HEK293 (cell line): ENCODE data around the gene OVCH1.
A peak's percentile ranks its signal among the peaks of the same experiment; 100 is the strongest.

Experiments used
- CTCF ChIA-PET: fragments of 350-600 bp; formaldehyde crosslinking; extraction: SDS; loops from one replicate; lab custom pipeline; 2021; ENCODE audit warnings: antibody characterized with exemption; lab: Yijun Ruan, JAX
- POLR2A ChIA-PET: fragments of 300-600 bp; formaldehyde crosslinking; extraction: SDS; loops from one replicate; lab custom pipeline; 2020; ENCODE audit warnings: antibody characterized with exemption, inconsistent platforms; lab: Yijun Ruan, JAX
- H3K27ac ChIP-seq: fragments of 200-500 bp; sonication (Bioruptor generic); 2 replicates; pipeline ENCODE4 v1.5.1; 2014; ENCODE audit warnings: low read depth, low read length, control low read depth, inconsistent platforms; ENCODE audit errors: extremely low read depth
- H3K36me3 ChIP-seq, 2 experiments: fragments of 200-500 bp in 1 of 2; sonication (Bioruptor generic) in 1 of 2; 1 replicate in 1 of 2; 2 replicates in 1 of 2; pipeline ENCODE4 v1.5.1; 2014 to 2017; ENCODE audit warnings: inconsistent platforms in 2 of 2, low read length in 2 of 2; ENCODE audit not compliant: control insufficient read depth in 2 of 2, insufficient read depth in 1 of 2
- H3K4me1 ChIP-seq: fragments of 200-500 bp; sonication (Bioruptor generic); 2 replicates; pipeline ENCODE4 v1.5.1; 2014; ENCODE audit warnings: mild to moderate bottlenecking, low read length, inconsistent platforms; ENCODE audit not compliant: control insufficient read depth, insufficient read depth
- H3K4me3 ChIP-seq: 2 replicates; pipeline ENCODE4 v1.5.1; 2011; ENCODE audit warnings: low read depth, mild to moderate bottlenecking, control low read depth, low read length, moderate library complexity
- H3K9me3 ChIP-seq: fragments of 200-500 bp; sonication (Bioruptor generic); 2 replicates; pipeline ENCODE4 v1.5.1; 2014; ENCODE audit warnings: low read depth, low read length, inconsistent platforms; ENCODE audit not compliant: control insufficient read depth, insufficient read depth
- KLF16 ChIP-seq: fragments of 450-650 bp; formaldehyde crosslinking; IDR thresholded peaks from 2 replicates; pipeline ENCODE4 v1.5.1; 2017; ENCODE audit warnings: missing biosample characterization, missing genetic modification characterization
- OVOL3 ChIP-seq: fragments of 450-650 bp; formaldehyde crosslinking; IDR thresholded peaks from 2 replicates; pipeline ENCODE4 v1.5.1; 2016; ENCODE audit warnings: missing biosample characterization, missing genetic modification characterization
- YY2 ChIP-seq: fragments of 450-650 bp; formaldehyde crosslinking; IDR thresholded peaks from 2 replicates; pipeline ENCODE4 v1.5.1; 2016; ENCODE audit warnings: missing biosample characterization, missing genetic modification characterization
- ZNF169 ChIP-seq: fragments of 450-650 bp; formaldehyde crosslinking; IDR thresholded peaks from 2 replicates; pipeline ENCODE4 v1.5.1; 2016; ENCODE audit warnings: missing biosample characterization, missing genetic modification characterization
- ZNF514 ChIP-seq: fragments of 450-650 bp; formaldehyde crosslinking; IDR thresholded peaks from 2 replicates; pipeline ENCODE4 v1.5.1; 2016; ENCODE audit warnings: missing biosample characterization, missing genetic modification characterization
- ZNF76 ChIP-seq: fragments of 450-650 bp; formaldehyde crosslinking; IDR thresholded peaks from 2 replicates; pipeline ENCODE4; 2016; ENCODE audit warnings: low read depth, missing biosample characterization, missing genetic modification characterization, borderline replicate concordance
- ZNF830 ChIP-seq: fragments of 450-650 bp; IDR thresholded peaks from 2 replicates; pipeline ENCODE4 v1.5.0; 2018; ENCODE audit warnings: missing biosample characterization, missing genetic modification characterization, low read depth, mild to moderate bottlenecking, moderate library complexity
- TF ChIP-seq, protein P1 (sequence below): fragments of 450-650 bp; formaldehyde crosslinking; IDR thresholded peaks from 2 replicates; pipeline ENCODE4 v1.5.1; 2016; ENCODE audit warnings: missing biosample characterization, missing genetic modification characterization
- TF ChIP-seq, protein P2 (sequence below): sonication (generic); formaldehyde crosslinking; IDR thresholded peaks from 2 replicates; pipeline ENCODE4 v1.8.1; 2022; ENCODE audit warnings: mild to moderate bottlenecking, moderate library complexity, missing genetic modification reagents
- TF ChIP-seq, protein P3 (sequence below): fragments of 450-650 bp; formaldehyde crosslinking; IDR thresholded peaks from 2 replicates; pipeline ENCODE4 v1.5.1; 2017; ENCODE audit warnings: missing biosample characterization, mild to moderate bottlenecking, missing genetic modification characterization, moderate library complexity
- TF ChIP-seq, protein P4 (sequence below): fragments of 450-650 bp; formaldehyde crosslinking; conservative IDR thresholded peaks from 2 replicates; pipeline ENCODE4 v1.5.1; 2016; ENCODE audit warnings: low read depth, missing biosample characterization, missing genetic modification characterization

Gene OVCH1

DNA sequence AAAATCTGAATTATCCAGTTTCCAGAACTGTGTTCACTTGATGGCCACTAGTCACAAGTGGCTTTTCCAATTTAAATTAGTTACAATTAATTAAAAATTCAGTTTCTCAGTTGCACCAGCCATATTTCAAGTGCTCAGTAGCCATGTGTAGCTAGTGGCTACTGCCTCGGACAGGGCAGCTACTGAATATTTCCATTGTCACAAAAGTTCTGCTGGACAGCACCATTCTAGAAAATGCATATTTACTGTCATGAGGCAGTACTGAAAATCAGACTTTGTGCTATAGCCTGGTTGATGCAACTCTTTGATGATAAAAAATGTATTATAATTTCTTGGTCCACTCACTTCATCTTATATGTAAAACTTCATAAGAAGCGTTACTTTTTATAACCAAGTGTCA is 11.5 kb upstream of the OVCH1 start:
- ChIA-PET CTCF (no interaction called here), POLR2A (no interaction called here)
- Histone ChIP-seq H3K4me1 (no peaks in the 10 kb centered on the region), H3K27ac (no peak overlapping the region), H3K9me3 (no peaks in the 10 kb centered on the region), H3K4me3 (no peak overlapping the region), H3K36me3 (peaks cover 0 to 3% of the 10 kb centered on the region in 2 experiments; a peak in 1 of 3 replicates)
- TF ChIP-seq, protein P1, sequence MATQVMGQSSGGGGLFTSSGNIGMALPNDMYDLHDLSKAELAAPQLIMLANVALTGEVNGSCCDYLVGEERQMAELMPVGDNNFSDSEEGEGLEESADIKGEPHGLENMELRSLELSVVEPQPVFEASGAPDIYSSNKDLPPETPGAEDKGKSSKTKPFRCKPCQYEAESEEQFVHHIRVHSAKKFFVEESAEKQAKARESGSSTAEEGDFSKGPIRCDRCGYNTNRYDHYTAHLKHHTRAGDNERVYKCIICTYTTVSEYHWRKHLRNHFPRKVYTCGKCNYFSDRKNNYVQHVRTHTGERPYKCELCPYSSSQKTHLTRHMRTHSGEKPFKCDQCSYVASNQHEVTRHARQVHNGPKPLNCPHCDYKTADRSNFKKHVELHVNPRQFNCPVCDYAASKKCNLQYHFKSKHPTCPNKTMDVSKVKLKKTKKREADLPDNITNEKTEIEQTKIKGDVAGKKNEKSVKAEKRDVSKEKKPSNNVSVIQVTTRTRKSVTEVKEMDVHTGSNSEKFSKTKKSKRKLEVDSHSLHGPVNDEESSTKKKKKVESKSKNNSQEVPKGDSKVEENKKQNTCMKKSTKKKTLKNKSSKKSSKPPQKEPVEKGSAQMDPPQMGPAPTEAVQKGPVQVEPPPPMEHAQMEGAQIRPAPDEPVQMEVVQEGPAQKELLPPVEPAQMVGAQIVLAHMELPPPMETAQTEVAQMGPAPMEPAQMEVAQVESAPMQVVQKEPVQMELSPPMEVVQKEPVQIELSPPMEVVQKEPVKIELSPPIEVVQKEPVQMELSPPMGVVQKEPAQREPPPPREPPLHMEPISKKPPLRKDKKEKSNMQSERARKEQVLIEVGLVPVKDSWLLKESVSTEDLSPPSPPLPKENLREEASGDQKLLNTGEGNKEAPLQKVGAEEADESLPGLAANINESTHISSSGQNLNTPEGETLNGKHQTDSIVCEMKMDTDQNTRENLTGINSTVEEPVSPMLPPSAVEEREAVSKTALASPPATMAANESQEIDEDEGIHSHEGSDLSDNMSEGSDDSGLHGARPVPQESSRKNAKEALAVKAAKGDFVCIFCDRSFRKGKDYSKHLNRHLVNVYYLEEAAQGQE (tag by site-specific recombination) = peak; percentile 51; the same call in 1 of the 2 replicates
- TF ChIP-seq ZNF76 (tag by site-specific recombination) = no peak

DNA sequence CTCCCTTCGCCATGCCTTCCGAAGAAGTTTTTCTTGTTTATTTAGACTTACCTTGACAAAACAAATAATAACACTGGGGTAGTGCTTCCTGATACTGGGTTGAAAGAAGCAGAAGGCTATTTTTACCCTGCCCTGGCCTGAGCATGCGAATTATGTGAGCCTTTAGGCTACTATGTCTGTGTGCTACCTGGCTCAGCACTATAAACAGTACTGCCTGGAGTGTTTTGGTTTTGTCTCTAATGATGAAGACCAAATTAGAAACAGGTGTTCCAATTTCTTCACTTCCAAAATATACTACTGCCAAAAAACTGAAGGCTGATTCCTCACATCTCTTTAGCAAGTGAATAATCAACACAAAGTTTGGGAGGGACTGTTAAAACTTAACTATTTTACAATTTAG is 7.6 kb upstream of the OVCH1 start:
- TF ChIP-seq OVOL3 (tag by site-specific recombination) (no peak), KLF16 (no peak), YY2 (tag by site-specific recombination) (no peak), ZNF169 (tag by site-specific recombination) (no peak), ZNF514 (no peak), ZNF76 (tag by site-specific recombination) (no peak), ZNF830 (tag by site-specific recombination) (no peak)
- TF ChIP-seq, protein P2, sequence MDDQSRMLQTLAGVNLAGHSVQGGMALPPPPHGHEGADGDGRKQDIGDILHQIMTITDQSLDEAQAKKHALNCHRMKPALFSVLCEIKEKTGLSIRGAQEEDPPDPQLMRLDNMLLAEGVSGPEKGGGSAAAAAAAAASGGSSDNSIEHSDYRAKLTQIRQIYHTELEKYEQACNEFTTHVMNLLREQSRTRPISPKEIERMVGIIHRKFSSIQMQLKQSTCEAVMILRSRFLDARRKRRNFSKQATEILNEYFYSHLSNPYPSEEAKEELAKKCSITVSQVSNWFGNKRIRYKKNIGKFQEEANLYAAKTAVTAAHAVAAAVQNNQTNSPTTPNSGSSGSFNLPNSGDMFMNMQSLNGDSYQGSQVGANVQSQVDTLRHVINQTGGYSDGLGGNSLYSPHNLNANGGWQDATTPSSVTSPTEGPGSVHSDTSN = no peak
- TF ChIP-seq, protein P3, sequence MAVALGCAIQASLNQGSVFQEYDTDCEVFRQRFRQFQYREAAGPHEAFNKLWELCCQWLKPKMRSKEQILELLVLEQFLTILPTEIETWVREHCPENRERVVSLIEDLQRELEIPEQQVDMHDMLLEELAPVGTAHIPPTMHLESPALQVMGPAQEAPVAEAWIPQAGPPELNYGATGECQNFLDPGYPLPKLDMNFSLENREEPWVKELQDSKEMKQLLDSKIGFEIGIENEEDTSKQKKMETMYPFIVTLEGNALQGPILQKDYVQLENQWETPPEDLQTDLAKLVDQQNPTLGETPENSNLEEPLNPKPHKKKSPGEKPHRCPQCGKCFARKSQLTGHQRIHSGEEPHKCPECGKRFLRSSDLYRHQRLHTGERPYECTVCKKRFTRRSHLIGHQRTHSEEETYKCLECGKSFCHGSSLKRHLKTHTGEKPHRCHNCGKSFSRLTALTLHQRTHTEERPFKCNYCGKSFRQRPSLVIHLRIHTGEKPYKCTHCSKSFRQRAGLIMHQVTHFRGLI (tag by site-specific recombination) = no peak
- TF ChIP-seq, protein P1 (tag by site-specific recombination) = no peak
- TF ChIP-seq, protein P4, sequence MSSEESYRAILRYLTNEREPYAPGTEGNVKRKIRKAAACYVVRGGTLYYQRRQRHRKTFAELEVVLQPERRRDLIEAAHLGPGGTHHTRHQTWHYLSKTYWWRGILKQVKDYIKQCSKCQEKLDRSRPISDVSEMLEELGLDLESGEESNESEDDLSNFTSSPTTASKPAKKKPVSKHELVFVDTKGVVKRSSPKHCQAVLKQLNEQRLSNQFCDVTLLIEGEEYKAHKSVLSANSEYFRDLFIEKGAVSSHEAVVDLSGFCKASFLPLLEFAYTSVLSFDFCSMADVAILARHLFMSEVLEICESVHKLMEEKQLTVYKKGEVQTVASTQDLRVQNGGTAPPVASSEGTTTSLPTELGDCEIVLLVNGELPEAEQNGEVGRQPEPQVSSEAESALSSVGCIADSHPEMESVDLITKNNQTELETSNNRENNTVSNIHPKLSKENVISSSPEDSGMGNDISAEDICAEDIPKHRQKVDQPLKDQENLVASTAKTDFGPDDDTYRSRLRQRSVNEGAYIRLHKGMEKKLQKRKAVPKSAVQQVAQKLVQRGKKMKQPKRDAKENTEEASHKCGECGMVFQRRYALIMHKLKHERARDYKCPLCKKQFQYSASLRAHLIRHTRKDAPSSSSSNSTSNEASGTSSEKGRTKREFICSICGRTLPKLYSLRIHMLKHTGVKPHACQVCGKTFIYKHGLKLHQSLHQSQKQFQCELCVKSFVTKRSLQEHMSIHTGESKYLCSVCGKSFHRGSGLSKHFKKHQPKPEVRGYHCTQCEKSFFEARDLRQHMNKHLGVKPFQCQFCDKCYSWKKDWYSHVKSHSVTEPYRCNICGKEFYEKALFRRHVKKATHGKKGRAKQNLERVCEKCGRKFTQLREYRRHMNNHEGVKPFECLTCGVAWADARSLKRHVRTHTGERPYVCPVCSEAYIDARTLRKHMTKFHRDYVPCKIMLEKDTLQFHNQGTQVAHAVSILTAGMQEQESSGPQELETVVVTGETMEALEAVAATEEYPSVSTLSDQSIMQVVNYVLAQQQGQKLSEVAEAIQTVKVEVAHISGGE = no peak
- Histone ChIP-seq H3K27ac (no peak overlapping the region), H3K4me3 (no peak overlapping the region), H3K9me3 (no peaks in the 10 kb centered on the region), H3K4me1 (no peaks in the 10 kb centered on the region), H3K36me3 (no peaks in the 10 kb centered on the region)
- ChIA-PET CTCF (no interaction called here), POLR2A (no interaction called here)
